RWPE2 (cell line): ENCODE results near the gene FAM131C.
"Not testable (repeated sequence)": the region's sequence is repeated elsewhere in the genome, so short reads cannot be mapped to it uniquely, and the experiment has no call there.

ENCODE experiments used
- ATAC-seq: fragments of 200-7000 bp; cut with Tn5 transposase; 3 replicates; pipeline ENCODE4 v1.9.1; 2021; ENCODE audit warnings: low read depth
- DNase-seq: peaks from one replicate; pipeline ENCODE4 v3.0.0-alpha.2; 2020; ENCODE audit warnings: low spot score
- H3K27ac ChIP-seq: fragments of 450-650 bp; 2 replicates; pipeline ENCODE4 v1.5.1; 2017; ENCODE audit warnings: mild to moderate bottlenecking; ENCODE audit not compliant: poor library complexity, severe bottlenecking
- H3K27me3 ChIP-seq: fragments of 250-450 bp; sonication (Bioruptor Pico); 2 replicates; pipeline ENCODE4 v1.5.1; 2021; ENCODE audit warnings: mild to moderate bottlenecking, moderate library complexity; ENCODE audit not compliant: insufficient read depth, poor library complexity, severe bottlenecking
- H3K36me3 ChIP-seq: fragments of 250-450 bp; sonication (Bioruptor Pico); 2 replicates; pipeline ENCODE4 v1.5.1; 2020; ENCODE audit warnings: low read depth, mild to moderate bottlenecking, moderate library complexity
- H3K4me1 ChIP-seq: fragments of 250-450 bp; sonication (Bioruptor Pico); 2 replicates; pipeline ENCODE4 v1.5.1; 2021; ENCODE audit warnings: mild to moderate bottlenecking, moderate library complexity; ENCODE audit not compliant: insufficient read depth, poor library complexity, severe bottlenecking
- H3K4me3 ChIP-seq: fragments of 250-450 bp; sonication (Bioruptor Pico); 2 replicates; pipeline ENCODE4 v1.5.1; 2021; ENCODE audit warnings: mild to moderate bottlenecking, moderate library complexity; ENCODE audit not compliant: severe bottlenecking
- H3K9me3 ChIP-seq: fragments of 250-450 bp; sonication (Bioruptor Pico); 2 replicates; pipeline ENCODE4 v1.5.1; 2021; ENCODE audit warnings: mild to moderate bottlenecking, moderate library complexity; ENCODE audit not compliant: severe bottlenecking
- TF ChIP-seq, protein P1 (sequence below): fragments of 450-650 bp; IDR thresholded peaks from one replicate; pipeline ENCODE4 v1.5.1; 2017; ENCODE audit warnings: mild to moderate bottlenecking, moderate library complexity; ENCODE audit not compliant: poor library complexity, severe bottlenecking

The FAM131C gene

DNA sequence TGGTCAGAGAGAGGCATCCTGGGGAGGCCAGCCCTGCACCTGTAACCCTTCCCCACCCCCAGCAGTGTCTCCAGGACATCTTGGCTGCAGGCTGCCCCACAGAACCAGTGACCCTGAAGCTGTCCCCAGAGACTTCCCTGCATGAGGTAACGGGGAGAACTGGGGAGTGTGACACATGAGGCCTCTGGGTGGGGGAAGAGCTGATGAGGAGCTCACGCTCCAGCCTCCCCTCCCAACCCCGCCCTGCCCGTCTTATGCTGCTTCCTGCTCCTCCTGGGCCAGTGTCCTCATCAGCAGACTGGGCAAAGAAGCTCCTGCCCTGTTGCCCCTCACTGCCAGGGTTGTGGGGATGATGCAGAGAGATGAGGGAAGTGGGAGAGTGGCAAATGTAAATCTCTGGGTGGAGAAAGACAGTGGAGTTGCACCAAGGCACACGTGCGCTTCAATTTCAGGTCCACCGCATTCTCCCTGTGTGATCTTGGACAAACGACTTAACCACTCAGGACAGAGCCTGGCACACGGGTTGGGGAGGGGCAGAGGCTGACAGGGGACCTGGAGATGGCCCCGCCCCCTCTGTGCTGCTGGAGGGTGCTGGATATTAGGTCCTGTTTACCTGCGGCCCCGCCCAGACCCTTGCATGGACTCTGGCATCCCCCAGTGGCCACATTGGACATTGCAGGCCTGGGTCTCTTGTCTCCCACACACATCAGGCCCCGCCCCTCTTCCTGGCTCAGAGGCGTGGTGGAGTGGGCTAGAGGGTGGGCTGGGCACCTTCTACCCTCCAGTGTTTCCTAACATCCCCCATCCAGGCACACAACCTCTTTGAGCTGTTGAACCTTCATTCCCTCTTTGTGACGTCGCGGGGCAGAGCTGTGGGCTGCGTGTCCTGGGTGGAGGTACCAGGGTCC is 17.6 kb downstream of the FAM131C start:
- H3K36me3 ChIP-seq: no peaks in the 10 kb centered on the region
- H3K27me3 ChIP-seq: no peaks in the 10 kb centered on the region
- H3K4me3 ChIP-seq: no peak overlapping the region
- no peak overlapping the region for H3K27ac ChIP-seq
- H3K4me1 ChIP-seq: no peaks in the 10 kb centered on the region
- ATAC-seq: peak; percentile 89
- H3K9me3 ChIP-seq: no peaks in the 10 kb centered on the region
- TF ChIP-seq, protein P1, sequence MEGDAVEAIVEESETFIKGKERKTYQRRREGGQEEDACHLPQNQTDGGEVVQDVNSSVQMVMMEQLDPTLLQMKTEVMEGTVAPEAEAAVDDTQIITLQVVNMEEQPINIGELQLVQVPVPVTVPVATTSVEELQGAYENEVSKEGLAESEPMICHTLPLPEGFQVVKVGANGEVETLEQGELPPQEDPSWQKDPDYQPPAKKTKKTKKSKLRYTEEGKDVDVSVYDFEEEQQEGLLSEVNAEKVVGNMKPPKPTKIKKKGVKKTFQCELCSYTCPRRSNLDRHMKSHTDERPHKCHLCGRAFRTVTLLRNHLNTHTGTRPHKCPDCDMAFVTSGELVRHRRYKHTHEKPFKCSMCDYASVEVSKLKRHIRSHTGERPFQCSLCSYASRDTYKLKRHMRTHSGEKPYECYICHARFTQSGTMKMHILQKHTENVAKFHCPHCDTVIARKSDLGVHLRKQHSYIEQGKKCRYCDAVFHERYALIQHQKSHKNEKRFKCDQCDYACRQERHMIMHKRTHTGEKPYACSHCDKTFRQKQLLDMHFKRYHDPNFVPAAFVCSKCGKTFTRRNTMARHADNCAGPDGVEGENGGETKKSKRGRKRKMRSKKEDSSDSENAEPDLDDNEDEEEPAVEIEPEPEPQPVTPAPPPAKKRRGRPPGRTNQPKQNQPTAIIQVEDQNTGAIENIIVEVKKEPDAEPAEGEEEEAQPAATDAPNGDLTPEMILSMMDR: peak; percentile 94
- peak; percentile 86 for DNase-seq

DNA sequence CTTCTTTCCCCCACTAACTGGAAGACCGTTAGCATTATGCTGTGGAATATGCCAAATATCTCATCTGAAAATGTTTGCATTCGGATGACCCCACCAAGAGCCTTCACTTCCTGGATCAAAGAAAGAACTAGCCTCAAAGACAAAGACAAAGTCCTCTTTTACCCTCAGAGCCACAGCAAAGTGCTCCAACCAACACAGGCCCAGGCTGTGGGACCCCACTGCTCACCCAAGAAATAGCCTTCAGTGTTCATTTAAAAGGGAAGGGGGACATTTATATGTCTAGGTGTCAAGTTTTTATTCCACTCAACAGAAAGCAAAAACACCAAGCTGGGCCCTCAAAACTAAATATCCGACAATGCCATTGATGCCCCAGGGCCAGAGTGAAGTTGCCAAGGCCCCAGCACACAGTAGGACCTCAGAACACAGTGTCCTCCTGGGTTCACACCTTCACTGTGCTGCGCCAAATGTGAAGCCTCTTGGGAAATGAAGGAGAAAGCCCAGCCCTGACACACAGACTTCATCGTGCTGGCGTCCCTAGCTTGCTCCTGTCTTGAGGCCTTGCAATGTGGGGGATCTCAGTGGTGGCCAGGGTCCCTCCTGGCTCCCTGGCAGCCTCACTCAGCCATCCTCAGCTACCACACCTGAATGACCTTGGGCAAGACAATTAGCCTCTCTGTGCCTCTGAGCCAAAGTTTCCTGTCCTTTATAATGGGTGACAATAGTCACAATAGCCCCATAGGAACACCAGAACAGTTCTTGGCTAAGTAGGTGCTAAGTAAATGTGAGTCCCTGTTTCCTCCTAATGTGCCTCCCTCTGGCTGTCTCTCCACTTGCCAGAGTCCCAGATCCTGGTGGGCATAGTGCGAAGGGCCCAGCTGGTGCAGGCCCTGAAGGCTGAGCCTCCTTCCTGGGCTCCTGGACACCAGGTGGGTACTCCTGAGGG is 18.6 kb downstream of the FAM131C start:
- Histone ChIP-seq H3K27ac (no peak overlapping the region), H3K9me3 (no peaks in the 10 kb centered on the region), H3K4me3 (no peak overlapping the region), H3K4me1 (no peaks in the 10 kb centered on the region), H3K36me3 (no peaks in the 10 kb centered on the region), H3K27me3 (no peaks in the 10 kb centered on the region)
- TF ChIP-seq, protein P1: no peak
- DNase-seq: no peak
- no peak for ATAC-seq

DNA sequence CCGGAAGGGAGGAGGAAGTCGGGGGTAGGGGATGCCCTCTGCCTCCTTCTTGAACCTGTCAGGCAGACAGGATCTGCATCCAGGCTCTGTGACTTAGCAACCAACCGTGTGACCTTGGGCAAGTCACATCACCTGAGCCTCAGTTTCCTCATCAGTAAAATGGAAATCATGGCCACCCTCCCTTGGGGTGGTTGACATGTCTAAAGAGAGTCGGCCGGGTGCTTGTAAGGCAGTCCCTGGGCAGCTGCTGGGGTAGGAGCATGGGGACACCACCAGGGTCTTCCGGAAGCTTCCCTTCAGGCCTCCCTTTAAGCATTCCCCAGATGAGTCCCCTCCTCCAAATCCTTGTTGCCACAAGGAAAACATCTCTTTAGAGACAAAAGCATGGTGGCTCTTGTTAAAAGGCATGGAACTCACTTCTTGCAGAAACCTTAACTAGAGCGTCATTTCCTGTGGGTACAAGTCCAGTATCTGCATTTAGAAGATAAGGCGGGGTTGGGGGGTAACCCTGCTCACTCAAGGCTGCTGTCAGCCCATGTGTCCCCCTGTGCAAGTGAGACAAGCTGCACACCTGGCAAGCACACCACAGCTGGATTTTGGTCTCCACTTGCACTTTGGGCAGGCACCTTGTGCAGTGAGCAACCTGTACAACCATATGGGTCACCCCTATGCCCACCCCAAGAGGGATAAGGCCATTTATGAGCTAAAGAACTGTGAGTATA is 19.5 kb downstream of the FAM131C start:
- TF ChIP-seq, protein P1: no peak
- Histone ChIP-seq H3K9me3 (no peaks in the 10 kb centered on the region), H3K4me1 (no peaks in the 10 kb centered on the region), H3K4me3 (no peak overlapping the region), H3K27me3 (no peaks in the 10 kb centered on the region), H3K27ac (no peak overlapping the region), H3K36me3 (no peaks in the 10 kb centered on the region)
- ATAC-seq: no peak
- no peak for DNase-seq

DNA sequence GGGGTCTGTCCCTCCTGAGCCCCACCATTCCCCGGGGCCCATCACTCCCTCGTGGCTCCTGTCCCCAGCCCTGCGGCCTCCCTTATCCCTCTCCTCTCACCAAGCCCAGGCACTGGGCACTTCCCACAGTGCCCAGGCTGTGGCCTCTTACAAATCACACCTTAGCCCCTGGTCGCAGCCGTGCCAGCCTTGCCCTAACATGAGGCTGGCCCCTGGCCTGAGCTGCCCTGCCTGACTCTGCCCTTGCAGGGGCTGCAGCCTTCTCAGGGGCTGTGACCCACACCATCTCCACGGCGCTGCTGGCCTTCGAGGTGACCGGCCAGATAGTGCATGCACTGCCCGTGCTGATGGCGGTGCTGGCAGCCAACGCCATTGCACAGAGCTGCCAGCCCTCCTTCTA is 21.5 kb downstream of the FAM131C start:
- not testable (repeated sequence) for DNase-seq, H3K4me1 ChIP-seq, ATAC-seq

DNA sequence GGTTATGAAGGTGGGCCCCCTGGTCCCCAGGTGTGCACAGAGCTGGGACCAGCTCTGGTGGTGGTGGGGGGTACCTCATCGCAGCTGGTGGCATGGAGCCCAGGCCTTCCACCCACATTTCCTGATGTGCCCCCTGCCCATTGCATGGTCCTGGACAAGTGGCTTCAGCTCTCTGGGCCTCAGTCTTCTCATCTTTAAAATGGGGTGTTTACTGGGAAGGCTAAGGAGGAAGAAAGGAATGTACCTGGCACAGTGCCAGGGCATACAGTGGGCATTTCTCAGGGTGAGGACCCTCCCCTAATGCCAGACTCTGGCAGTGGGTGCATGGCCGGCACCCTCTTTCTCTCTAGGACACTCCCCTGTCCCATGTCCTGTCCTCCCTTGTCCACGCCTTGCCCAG is 22.4 kb downstream of the FAM131C start:
- Histone ChIP-seq H3K27me3 (no peaks in the 10 kb centered on the region), H3K9me3 (no peaks in the 10 kb centered on the region), H3K36me3 (no peaks in the 10 kb centered on the region), H3K4me1 (no peaks in the 10 kb centered on the region), H3K4me3 (no peak overlapping the region), H3K27ac (no peak overlapping the region)
- TF ChIP-seq, protein P1: no peak
- DNase-seq (no peak), ATAC-seq (no peak)

More for the DNA sequence above, 21.5 kb downstream of the FAM131C start:
- H3K27me3 ChIP-seq, H3K27ac ChIP-seq, H3K9me3 ChIP-seq, H3K36me3 ChIP-seq, H3K4me3 ChIP-seq: not testable (repeated sequence)
